ENCODE measurements around the gene PIK3CG. TPM values are rescaled to one million over a fixed set of nuclear protein-coding genes. Genes with fewer than 3 reads are reported as not detected.
A peak's percentile ranks its signal among the peaks of the same experiment; 100 is the strongest.

Gene PIK3CG
- total RNA-seq, 1 experiment from 2014 or later, result 0.05 TPM

- no peak for TF ChIP-seq REST (IDR thresholded peaks at IDR 0.05; ENCODE audit: low read depth)
- TF ChIP-seq SIN3A (IDR thresholded peaks at IDR 0.05; ENCODE audit: low read depth), result no peak
- TF ChIP-seq EZH2phosphoT487 (IDR thresholded peaks at IDR 0.05; ENCODE audit: borderline replicate concordance), result no peak
- TF ChIP-seq POLR2A (IDR thresholded peaks at IDR 0.05; ENCODE audit: borderline replicate concordance, extremely low read depth, insufficient read depth, insufficient read length), result no peak
- TF ChIP-seq FOSL1 (IDR thresholded peaks at IDR 0.05; ENCODE audit: low read depth), result 0 out of 2 replicates have a peak, but pooled peaks have one; percentile 37
- no peak for TF ChIP-seq ZNF274 (IDR thresholded peaks at IDR 0.05; ENCODE audit: low read depth, low read length)
- no peak for TF ChIP-seq EGR1 (IDR thresholded peaks at IDR 0.05; ENCODE audit: low read depth)
- no peak for TF ChIP-seq CTCF (IDR thresholded peaks at IDR 0.05 in 2 of 3, conservative IDR thresholded peaks at IDR 0.05 in 1 of 3; ENCODE audit: borderline replicate concordance in 1 of 3, insufficient read depth in 1 of 3, low read depth in 2 of 3, low read length in 2 of 3)
- peak; percentile 70; the same call in 1 of the 2 replicates for TF ChIP-seq CBX3 (IDR thresholded peaks at IDR 0.05; ENCODE audit: low read depth)
- no peak for TF ChIP-seq TCF7L2 (IDR thresholded peaks at IDR 0.05; ENCODE audit: borderline replicate concordance, extremely low read depth, insufficient read depth, insufficient read length)
- TF ChIP-seq ATF3 (IDR thresholded peaks at IDR 0.05), result no peak
- no peak for TF ChIP-seq EZH2 (IDR thresholded peaks at IDR 0.05)
- TF ChIP-seq ZFX (IDR thresholded peaks at IDR 0.05), result no peak
- no peak for TF ChIP-seq ELF1 (IDR thresholded peaks at IDR 0.05; ENCODE audit: borderline replicate concordance, low read depth)
- no peak for TF ChIP-seq SRF (IDR thresholded peaks at IDR 0.05; ENCODE audit: low read depth)
These were observed 41.5 kb upstream of the PIK3CG start (continued) for GRCh38 chr7:106823631-106824030.

Measured in HCT116 (cell line).